HepG2 (cell line): ENCODE data around the gene PDLIM4. TPM values are rescaled to one million over a fixed set of nuclear protein-coding genes. Genes with fewer than 3 reads are reported as not detected.
A peak's percentile ranks its signal among the peaks of the same experiment; 100 is the strongest.

ENCODE experiments used
- CCDC6 ChIP-seq: sonication (generic); formaldehyde crosslinking; IDR thresholded peaks from 2 replicates; pipeline ENCODE4 v1.8.1; 2022; ENCODE audit warnings: mild to moderate bottlenecking, missing genetic modification reagents, moderate library complexity
- HMG20A ChIP-seq: IDR thresholded peaks from 2 replicates; pipeline ENCODE4 v1.6.1; 2016; ENCODE audit warnings: borderline replicate concordance
- IKZF4 ChIP-seq: sonication (generic); formaldehyde crosslinking; IDR thresholded peaks from 2 replicates; pipeline ENCODE4 v1.5.1; 2020; ENCODE audit warnings: borderline replicate concordance, mild to moderate bottlenecking, low read depth, missing genetic modification reagents; ENCODE audit errors: not compliant biosample characterization
- MAFK ChIP-seq, 2 experiments: IDR thresholded peaks in 1 of 2; conservative IDR thresholded peaks in 1 of 2; 2 replicates each; pipeline ENCODE4 v1.6.1; 2011; ENCODE audit warnings: improper control_type of control experiment in 2 of 2, low read length in 2 of 2
- POLR2A ChIP-seq, 2 experiments: IDR thresholded peaks; 2 replicates each; pipeline ENCODE4 v1.6.1; 2011; ENCODE audit warnings: low read depth in 2 of 2, low read length in 2 of 2, mild to moderate bottlenecking in 1 of 2, moderate library complexity in 1 of 2; ENCODE audit not compliant: insufficient read depth in 1 of 2
- RBM39 ChIP-seq: fragments of 200-400 bp; formaldehyde crosslinking; IDR thresholded peaks from one replicate; pipeline ENCODE4 v1.6.1; 2018; ENCODE audit warnings: antibody characterized with exemption, mild to moderate bottlenecking, low read depth, low read length; ENCODE audit not compliant: poor library complexity, severe bottlenecking
- SATB2 ChIP-seq: sonication (generic); formaldehyde crosslinking; IDR thresholded peaks from 2 replicates; pipeline ENCODE4 v1.5.0; 2020; ENCODE audit warnings: missing genetic modification reagents
- SNAPC2 ChIP-seq: sonication (generic); formaldehyde crosslinking; IDR thresholded peaks from 2 replicates; pipeline ENCODE4 v1.8.1; 2022; ENCODE audit warnings: mild to moderate bottlenecking, missing genetic modification reagents
- ZBTB8A ChIP-seq: sonication (generic); formaldehyde crosslinking; IDR thresholded peaks from 2 replicates; pipeline ENCODE4 v1.4.0; 2020; ENCODE audit warnings: mild to moderate bottlenecking, low read depth, missing genetic modification reagents, borderline replicate concordance
- ZNF143 ChIP-seq: sonication (generic); formaldehyde crosslinking; IDR thresholded peaks from 2 replicates; pipeline ENCODE4 v1.4.0; 2020; ENCODE audit warnings: missing genetic modification reagents
- ZNF607 ChIP-seq: sonication (generic); formaldehyde crosslinking; IDR thresholded peaks from 2 replicates; pipeline ENCODE4 v1.5.1; 2020; ENCODE audit warnings: missing genetic modification reagents, mild to moderate bottlenecking, borderline replicate concordance
- ZNF720 ChIP-seq: sonication (generic); formaldehyde crosslinking; IDR thresholded peaks from 2 replicates; pipeline ENCODE4 v1.4.0; 2020; ENCODE audit warnings: missing genetic modification reagents
- ZNF773 ChIP-seq: sonication (generic); formaldehyde crosslinking; IDR thresholded peaks from 2 replicates; pipeline ENCODE4 v1.4.0; 2020; ENCODE audit warnings: missing genetic modification reagents, borderline replicate concordance
- polyA plus RNA-seq, 8 experiments: library from polyadenylated mRNA; depleted of rRNA in 3 of 8; stranded (reverse) in 7 of 8; unstranded in 1 of 8; fragments of >200 nt; fragmentation: Illumina TruSeq in 4 of 8; extraction: Trizol in 4 of 8; gene quantifications; 2 replicates each; pipeline versions ENCODE4 v1.2.1 to v1.2.3, GENCODE V29; 2011 to 2016; ENCODE audit warnings: low read depth in 4 of 8, missing spikeins in 1 of 8, mixed read lengths in 1 of 8; ENCODE audit not compliant: insufficient read depth in 1 of 8
- total RNA-seq, 5 experiments: library from RNA; depleted of rRNA; stranded (reverse); fragments of >200 nt; fragmentation: Illumina TruSeq; extraction: Trizol; gene quantifications; 2 replicates each; pipeline ENCODE4 v1.2.3, GENCODE V29; 2016; ENCODE audit warnings: low read depth in 1 of 5
- TF ChIP-seq, protein P1 (sequence below): sonication (generic); formaldehyde crosslinking; IDR thresholded peaks from 2 replicates; pipeline ENCODE4 v1.5.0; 2020; ENCODE audit warnings: mild to moderate bottlenecking, missing genetic modification reagents
- TF ChIP-seq, protein P2 (sequence below): sonication (generic); formaldehyde crosslinking; IDR thresholded peaks from 2 replicates; pipeline ENCODE4 v1.5.0; 2020; ENCODE audit warnings: missing genetic modification reagents
- TF ChIP-seq, protein P3 (sequence below): sonication (generic); formaldehyde crosslinking; IDR thresholded peaks from 2 replicates; pipeline ENCODE4 v1.4.0; 2020; ENCODE audit warnings: missing genetic modification reagents
- TF ChIP-seq, protein P4 (sequence below): sonication (generic); formaldehyde crosslinking; IDR thresholded peaks from 2 replicates; pipeline ENCODE4 v1.8.1; 2023; ENCODE audit warnings: mild to moderate bottlenecking, inconsistent platforms, moderate library complexity, missing genetic modification reagents, borderline replicate concordance
- TF ChIP-seq, protein P5 (sequence below): sonication (generic); formaldehyde crosslinking; IDR thresholded peaks from 2 replicates; pipeline ENCODE4 v1.8.1; 2023; ENCODE audit warnings: missing genetic modification reagents, inconsistent platforms, borderline replicate concordance

PDLIM4 gene
- total and polyA plus RNA-seq, 2 of the 13 experiments (the other 11 are each of a cell fraction or from before 2014, with no cell fraction given) = 1.1 to 2.3 TPM

DNA sequence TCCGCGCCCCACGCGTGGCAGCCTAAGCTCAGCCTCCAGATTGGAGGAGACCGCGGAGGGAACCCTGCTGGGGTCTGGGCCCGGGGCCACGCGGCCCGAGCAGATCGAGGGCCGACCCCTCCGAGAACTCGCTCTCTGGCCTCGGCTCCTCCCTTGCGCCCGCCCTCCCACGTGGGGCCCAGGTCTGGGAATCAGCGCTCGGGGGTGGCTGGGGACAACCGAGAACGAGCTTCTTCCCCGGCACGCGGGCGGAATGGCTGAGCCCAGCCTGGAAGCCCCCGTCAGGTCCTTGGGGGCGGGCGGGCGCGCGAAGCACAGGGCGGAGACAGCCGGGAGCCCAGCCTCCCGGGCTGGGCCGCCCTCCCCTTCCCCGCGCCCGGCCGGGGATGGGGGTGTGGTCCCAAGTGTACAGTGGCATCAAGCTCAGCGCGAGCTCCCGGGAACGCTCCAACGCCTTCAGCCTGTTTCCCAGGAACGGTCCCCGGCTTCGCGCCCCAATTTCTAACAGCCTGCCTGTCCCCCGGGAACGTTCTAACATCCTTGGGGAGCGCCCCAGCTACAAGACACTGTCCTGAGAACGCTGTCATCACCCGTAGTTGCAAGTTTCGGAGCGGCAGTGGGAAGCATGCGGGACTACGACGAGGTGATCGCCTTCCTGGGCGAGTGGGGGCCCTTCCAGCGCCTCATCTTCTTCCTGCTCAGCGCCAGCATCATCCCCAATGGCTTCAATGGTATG, 36.7 kb downstream of the PDLIM4 start, which contains the start of gene SLC22A4 (continued):
- TF ChIP-seq, protein P1, sequence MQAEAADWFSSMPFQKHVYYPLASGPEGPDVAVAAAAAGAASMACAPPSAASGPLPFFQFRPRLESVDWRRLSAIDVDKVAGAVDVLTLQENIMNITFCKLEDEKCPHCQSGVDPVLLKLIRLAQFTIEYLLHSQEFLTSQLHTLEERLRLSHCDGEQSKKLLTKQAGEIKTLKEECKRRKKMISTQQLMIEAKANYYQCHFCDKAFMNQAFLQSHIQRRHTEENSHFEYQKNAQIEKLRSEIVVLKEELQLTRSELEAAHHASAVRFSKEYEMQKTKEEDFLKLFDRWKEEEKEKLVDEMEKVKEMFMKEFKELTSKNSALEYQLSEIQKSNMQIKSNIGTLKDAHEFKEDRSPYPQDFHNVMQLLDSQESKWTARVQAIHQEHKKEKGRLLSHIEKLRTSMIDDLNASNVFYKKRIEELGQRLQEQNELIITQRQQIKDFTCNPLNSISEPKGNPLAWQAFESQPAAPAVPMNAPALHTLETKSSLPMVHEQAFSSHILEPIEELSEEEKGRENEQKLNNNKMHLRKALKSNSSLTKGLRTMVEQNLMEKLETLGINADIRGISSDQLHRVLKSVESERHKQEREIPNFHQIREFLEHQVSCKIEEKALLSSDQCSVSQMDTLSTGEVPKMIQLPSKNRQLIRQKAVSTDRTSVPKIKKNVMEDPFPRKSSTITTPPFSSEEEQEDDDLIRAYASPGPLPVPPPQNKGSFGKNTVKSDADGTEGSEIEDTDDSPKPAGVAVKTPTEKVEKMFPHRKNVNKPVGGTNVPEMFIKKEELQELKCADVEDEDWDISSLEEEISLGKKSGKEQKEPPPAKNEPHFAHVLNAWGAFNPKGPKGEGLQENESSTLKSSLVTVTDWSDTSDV (CRISPR knock-in tag) = no peak
- TF ChIP-seq CCDC6 (peak; percentile 57), SATB2 (CRISPR knock-in tag) (no peak; the same call in 1 of the 2 replicates), ZNF720 (CRISPR knock-in tag) (no peak), SNAPC2 (CRISPR knock-in tag) (0 out of 2 replicates have a peak, but pooled peaks have one; percentile 43), ZNF773 (CRISPR knock-in tag) (no peak), MAFK (conservative IDR thresholded peaks at IDR 0.05 in 1 of 2, IDR thresholded peaks at IDR 0.05 in 1 of 2; ENCODE audit: low read length in 2 of 2) (no peak), RBM39 (peak; percentile 20), IKZF4 (CRISPR knock-in tag) (peak; percentile 45), HMG20A (CRISPR knock-in tag) (no peak), ZNF607 (CRISPR knock-in tag) (peak; percentile 63; the same call in 1 of the 2 replicates), ZBTB8A (CRISPR knock-in tag) (no peak), ZNF143 (CRISPR knock-in tag) (no peak; the same call in 1 of the 2 replicates), POLR2A (IDR thresholded peaks at IDR 0.05; ENCODE audit: insufficient read depth in 1 of 2, low read depth in 2 of 2, low read length in 2 of 2) (peak; percentile 57 to 79; a peak in 3 of 4 replicates)
- TF ChIP-seq, protein P2, sequence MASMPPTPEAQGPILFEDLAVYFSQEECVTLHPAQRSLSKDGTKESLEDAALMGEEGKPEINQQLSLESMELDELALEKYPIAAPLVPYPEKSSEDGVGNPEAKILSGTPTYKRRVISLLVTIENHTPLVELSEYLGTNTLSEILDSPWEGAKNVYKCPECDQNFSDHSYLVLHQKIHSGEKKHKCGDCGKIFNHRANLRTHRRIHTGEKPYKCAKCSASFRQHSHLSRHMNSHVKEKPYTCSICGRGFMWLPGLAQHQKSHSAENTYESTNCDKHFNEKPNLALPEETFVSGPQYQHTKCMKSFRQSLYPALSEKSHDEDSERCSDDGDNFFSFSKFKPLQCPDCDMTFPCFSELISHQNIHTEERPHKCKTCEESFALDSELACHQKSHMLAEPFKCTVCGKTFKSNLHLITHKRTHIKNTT = no peak
- TF ChIP-seq, protein P3, sequence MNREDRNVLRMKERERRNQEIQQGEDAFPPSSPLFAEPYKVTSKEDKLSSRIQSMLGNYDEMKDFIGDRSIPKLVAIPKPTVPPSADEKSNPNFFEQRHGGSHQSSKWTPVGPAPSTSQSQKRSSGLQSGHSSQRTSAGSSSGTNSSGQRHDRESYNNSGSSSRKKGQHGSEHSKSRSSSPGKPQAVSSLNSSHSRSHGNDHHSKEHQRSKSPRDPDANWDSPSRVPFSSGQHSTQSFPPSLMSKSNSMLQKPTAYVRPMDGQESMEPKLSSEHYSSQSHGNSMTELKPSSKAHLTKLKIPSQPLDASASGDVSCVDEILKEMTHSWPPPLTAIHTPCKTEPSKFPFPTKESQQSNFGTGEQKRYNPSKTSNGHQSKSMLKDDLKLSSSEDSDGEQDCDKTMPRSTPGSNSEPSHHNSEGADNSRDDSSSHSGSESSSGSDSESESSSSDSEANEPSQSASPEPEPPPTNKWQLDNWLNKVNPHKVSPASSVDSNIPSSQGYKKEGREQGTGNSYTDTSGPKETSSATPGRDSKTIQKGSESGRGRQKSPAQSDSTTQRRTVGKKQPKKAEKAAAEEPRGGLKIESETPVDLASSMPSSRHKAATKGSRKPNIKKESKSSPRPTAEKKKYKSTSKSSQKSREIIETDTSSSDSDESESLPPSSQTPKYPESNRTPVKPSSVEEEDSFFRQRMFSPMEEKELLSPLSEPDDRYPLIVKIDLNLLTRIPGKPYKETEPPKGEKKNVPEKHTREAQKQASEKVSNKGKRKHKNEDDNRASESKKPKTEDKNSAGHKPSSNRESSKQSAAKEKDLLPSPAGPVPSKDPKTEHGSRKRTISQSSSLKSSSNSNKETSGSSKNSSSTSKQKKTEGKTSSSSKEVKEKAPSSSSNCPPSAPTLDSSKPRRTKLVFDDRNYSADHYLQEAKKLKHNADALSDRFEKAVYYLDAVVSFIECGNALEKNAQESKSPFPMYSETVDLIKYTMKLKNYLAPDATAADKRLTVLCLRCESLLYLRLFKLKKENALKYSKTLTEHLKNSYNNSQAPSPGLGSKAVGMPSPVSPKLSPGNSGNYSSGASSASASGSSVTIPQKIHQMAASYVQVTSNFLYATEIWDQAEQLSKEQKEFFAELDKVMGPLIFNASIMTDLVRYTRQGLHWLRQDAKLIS (CRISPR knock-in tag) = no peak
- TF ChIP-seq, protein P4, sequence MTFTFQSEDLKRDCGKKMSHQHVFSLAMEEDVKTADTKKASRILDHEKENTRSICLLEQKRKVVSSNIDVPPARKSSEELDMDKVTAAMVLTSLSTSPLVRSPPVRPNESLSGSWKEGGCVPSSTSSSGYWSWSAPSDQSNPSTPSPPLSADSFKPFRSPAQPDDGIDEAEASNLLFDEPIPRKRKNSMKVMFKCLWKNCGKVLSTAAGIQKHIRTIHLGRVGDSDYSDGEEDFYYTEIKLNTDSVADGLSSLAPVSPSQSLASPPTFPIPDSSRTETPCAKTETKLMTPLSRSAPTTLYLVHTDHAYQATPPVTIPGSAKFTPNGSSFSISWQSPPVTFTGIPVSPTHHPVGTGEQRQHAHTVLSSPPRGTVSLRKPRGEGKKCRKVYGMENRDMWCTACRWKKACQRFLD = no peak; the same call in 1 of the 2 replicates
- TF ChIP-seq, protein P5, sequence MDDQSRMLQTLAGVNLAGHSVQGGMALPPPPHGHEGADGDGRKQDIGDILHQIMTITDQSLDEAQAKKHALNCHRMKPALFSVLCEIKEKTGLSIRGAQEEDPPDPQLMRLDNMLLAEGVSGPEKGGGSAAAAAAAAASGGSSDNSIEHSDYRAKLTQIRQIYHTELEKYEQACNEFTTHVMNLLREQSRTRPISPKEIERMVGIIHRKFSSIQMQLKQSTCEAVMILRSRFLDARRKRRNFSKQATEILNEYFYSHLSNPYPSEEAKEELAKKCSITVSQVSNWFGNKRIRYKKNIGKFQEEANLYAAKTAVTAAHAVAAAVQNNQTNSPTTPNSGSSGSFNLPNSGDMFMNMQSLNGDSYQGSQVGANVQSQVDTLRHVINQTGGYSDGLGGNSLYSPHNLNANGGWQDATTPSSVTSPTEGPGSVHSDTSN (CRISPR knock-in tag) = no peak
